Progenitor cell of endocrine pancreas (in vitro differentiated cells): ENCODE measurements around the gene CNDP1. TPM values are rescaled to one million over a fixed set of nuclear protein-coding genes. Genes with fewer than 3 reads are reported as not detected.

Source experiments
- DNase-seq: peaks from one replicate; pipeline ENCODE4 v3.0.0; 2021; ENCODE audit warnings: low spot score; ENCODE audit not compliant: unreplicated experiment
- H3K27ac Mint-ChIP-seq: 2 replicates; pipeline ENCODE4 v1.8.0; 2021; ENCODE audit warnings: mild to moderate bottlenecking, moderate library complexity, mixed read lengths
- H3K27me3 Mint-ChIP-seq: 2 replicates; pipeline ENCODE4 v1.8.0; 2021; ENCODE audit warnings: mixed read lengths
- H3K36me3 Mint-ChIP-seq: 2 replicates; pipeline ENCODE4 v1.8.0; 2022; ENCODE audit warnings: mixed read lengths; ENCODE audit not compliant: insufficient read depth
- H3K4me1 Mint-ChIP-seq: 2 replicates; pipeline ENCODE4 v1.8.0; 2021; ENCODE audit warnings: low read depth, mixed read lengths
- H3K4me3 Mint-ChIP-seq: 2 replicates; pipeline ENCODE4 v1.8.0; 2021; ENCODE audit warnings: low read depth, mild to moderate bottlenecking, moderate library complexity, mixed read lengths
- H3K9me3 Mint-ChIP-seq: 2 replicates; pipeline ENCODE4 v1.8.0; 2021; ENCODE audit warnings: low read depth, mixed read lengths
- CTCF ChIP-seq: fragments of 200-600 bp; sonication (generic); IDR thresholded peaks from one replicate; pipeline ENCODE4 v1.5.0; 2021; ENCODE audit warnings: antibody characterized with exemption, mild to moderate bottlenecking; ENCODE audit not compliant: unreplicated experiment
- total RNA-seq: library from RNA; stranded (reverse); gene quantifications from 2 replicates; pipeline ENCODE4 v1.2.1, GENCODE V29; 2021

The CNDP1 gene
- total RNA-seq, 1 donor from 2014 or later = 0.38 TPM

- no peak for TF ChIP-seq CTCF
- H3K4me1 Mint-ChIP-seq = peaks cover 11% of the 10 kb centered on the region
- peaks cover 61% of the 10 kb centered on the region for H3K36me3 Mint-ChIP-seq
- H3K27me3 Mint-ChIP-seq = no peaks in the 10 kb centered on the region
- no peak overlapping the region for H3K27ac Mint-ChIP-seq
- DNase-seq = no peak
- H3K9me3 Mint-ChIP-seq = peaks cover 3% of the 10 kb centered on the region
- H3K4me3 Mint-ChIP-seq = no peak overlapping the region
These were observed 14.8 kb upstream of the CNDP1 start for GRCh38 chr18:74519320-74520095.

- TF ChIP-seq CTCF = no peak
- peaks cover 11% of the 10 kb centered on the region for H3K4me1 Mint-ChIP-seq
- peak overlapping the region; percentile 29 for H3K27ac Mint-ChIP-seq
- peaks cover 5% of the 10 kb centered on the region for H3K9me3 Mint-ChIP-seq
- H3K27me3 Mint-ChIP-seq = no peaks in the 10 kb centered on the region
- no peak for DNase-seq
- no peak overlapping the region for H3K4me3 Mint-ChIP-seq
- peaks cover 56% of the 10 kb centered on the region for H3K36me3 Mint-ChIP-seq
These were observed 14.0 kb upstream of the CNDP1 start for GRCh38 chr18:74520096-74520833.

- Mint-ChIP-seq H3K27me3 (no peaks in the 10 kb centered on the region), H3K4me1 (peaks cover 17% of the 10 kb centered on the region), H3K36me3 (peaks cover 54% of the 10 kb centered on the region), H3K9me3 (peaks cover 8% of the 10 kb centered on the region), H3K4me3 (no peak overlapping the region), H3K27ac (no peak overlapping the region)
- DNase-seq = no peak
- TF ChIP-seq CTCF = no peak
These were observed 13.1 kb upstream of the CNDP1 start for GRCh38 chr18:74521068-74521725.

- Mint-ChIP-seq H3K27ac (no peak overlapping the region), H3K36me3 (peaks cover 45% of the 10 kb centered on the region), H3K9me3 (peaks cover 8% of the 10 kb centered on the region), H3K4me1 (peaks cover 13% of the 10 kb centered on the region), H3K27me3 (no peaks in the 10 kb centered on the region), H3K4me3 (no peak overlapping the region)
- DNase-seq = no peak
- no peak for TF ChIP-seq CTCF
These were observed 11.4 kb upstream of the CNDP1 start for GRCh38 chr18:74522635-74523548.
